ENCODE measurements around the gene STARD10.
"Not testable (repeated sequence)": the region's sequence is repeated elsewhere in the genome, so short reads cannot be mapped to it uniquely, and the experiment has no call there.

STARD10 gene

DNA sequence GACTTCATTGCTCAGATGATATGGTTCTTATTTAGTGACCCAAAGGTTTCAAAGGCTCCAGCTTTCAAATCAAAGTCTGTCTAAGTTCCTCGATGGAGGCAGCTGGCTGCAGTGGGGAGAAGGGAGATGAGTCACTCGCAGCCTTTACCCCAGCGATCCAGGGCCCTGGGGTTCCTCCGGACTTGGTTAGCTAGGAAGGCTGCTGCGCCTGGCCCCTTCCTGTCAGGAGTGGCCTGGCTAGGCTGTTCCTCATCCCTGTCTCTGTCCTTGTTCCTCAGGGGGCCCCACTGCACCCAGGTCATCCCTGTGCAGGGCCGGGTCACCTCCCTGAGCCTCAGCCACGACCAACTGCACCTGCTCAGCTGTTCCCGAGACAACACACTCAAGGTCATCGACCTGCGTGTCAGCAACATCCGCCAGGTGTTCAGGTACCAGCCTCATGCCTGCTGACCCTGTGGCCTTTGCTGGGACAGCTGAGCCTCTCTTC, 34.3 kb upstream of the STARD10 start:
- Histone ChIP-seq H3K36me3 (replicated peaks; ENCODE audit: low read depth, low read length) (peaks cover 53% of the 10 kb centered on the region), H3K9me3 (ENCODE audit: insufficient read depth, low read length) (no peaks in the 10 kb centered on the region), H3K79me2 (ENCODE audit: low read length) (no peaks in the 10 kb centered on the region), H3K4me2 (ENCODE audit: low read length) (no peak overlapping the region), H3K4me3 (ENCODE audit: low read length) (no peak overlapping the region), H3K27me3 (ENCODE audit: low read depth, low read length) (no peaks in the 10 kb centered on the region), H3K4me1 (ENCODE audit: low read length) (peaks cover 13% of the 10 kb centered on the region), H2AFZ (ENCODE audit: low read depth, low read length) (no peak overlapping the region), H3K27ac (ENCODE audit: low read length) (no peak overlapping the region), H3K9ac (ENCODE audit: low read length) (no peak overlapping the region), H4K20me1 (ENCODE audit: insufficient read depth, low read length) (peaks cover 32% of the 10 kb centered on the region)
- TF ChIP-seq, protein P1, sequence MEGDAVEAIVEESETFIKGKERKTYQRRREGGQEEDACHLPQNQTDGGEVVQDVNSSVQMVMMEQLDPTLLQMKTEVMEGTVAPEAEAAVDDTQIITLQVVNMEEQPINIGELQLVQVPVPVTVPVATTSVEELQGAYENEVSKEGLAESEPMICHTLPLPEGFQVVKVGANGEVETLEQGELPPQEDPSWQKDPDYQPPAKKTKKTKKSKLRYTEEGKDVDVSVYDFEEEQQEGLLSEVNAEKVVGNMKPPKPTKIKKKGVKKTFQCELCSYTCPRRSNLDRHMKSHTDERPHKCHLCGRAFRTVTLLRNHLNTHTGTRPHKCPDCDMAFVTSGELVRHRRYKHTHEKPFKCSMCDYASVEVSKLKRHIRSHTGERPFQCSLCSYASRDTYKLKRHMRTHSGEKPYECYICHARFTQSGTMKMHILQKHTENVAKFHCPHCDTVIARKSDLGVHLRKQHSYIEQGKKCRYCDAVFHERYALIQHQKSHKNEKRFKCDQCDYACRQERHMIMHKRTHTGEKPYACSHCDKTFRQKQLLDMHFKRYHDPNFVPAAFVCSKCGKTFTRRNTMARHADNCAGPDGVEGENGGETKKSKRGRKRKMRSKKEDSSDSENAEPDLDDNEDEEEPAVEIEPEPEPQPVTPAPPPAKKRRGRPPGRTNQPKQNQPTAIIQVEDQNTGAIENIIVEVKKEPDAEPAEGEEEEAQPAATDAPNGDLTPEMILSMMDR (IDR thresholded peaks at IDR 0.05; ENCODE audit: low read depth, low read length): no peak
- TF ChIP-seq EZH2phosphoT487 (IDR thresholded peaks at IDR 0.05; ENCODE audit: low read depth): no peak

DNA sequence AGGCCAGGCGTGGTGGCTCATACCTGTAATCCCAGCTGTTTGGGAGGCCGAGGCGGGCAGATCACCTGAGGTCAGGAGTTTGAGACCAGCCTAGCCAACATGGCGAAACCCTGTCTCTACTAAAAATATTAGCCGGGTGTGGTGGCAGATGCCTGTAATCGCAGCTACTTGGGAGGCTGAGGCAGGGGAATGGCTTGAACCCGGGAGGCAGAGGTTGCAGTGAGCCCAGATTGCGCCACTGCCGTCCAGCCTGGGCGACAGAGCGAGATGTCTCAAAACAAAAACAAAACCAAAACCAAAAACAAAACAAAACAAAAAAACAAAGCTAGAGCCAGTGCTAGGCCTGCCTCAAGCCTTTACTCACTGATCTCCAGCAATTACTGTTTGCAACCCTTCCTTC, 33.8 kb upstream of the STARD10 start:
- H3K27ac ChIP-seq (ENCODE audit: low read length); H3K9me3 ChIP-seq (ENCODE audit: insufficient read depth, low read length); H3K79me2 ChIP-seq (ENCODE audit: low read length); H3K9ac ChIP-seq (ENCODE audit: low read length); H3K4me3 ChIP-seq (ENCODE audit: low read length); H3K27me3 ChIP-seq (ENCODE audit: low read depth, low read length); H3K4me2 ChIP-seq (ENCODE audit: low read length); H2AFZ ChIP-seq (ENCODE audit: low read depth, low read length): not testable (repeated sequence)
- Histone ChIP-seq H4K20me1 (ENCODE audit: insufficient read depth, low read length) (peaks cover 32% of the 10 kb centered on the region), H3K4me1 (ENCODE audit: low read length) (peaks cover 18% of the 10 kb centered on the region), H3K36me3 (replicated peaks; ENCODE audit: low read depth, low read length) (peaks cover 48% of the 10 kb centered on the region)

DNA sequence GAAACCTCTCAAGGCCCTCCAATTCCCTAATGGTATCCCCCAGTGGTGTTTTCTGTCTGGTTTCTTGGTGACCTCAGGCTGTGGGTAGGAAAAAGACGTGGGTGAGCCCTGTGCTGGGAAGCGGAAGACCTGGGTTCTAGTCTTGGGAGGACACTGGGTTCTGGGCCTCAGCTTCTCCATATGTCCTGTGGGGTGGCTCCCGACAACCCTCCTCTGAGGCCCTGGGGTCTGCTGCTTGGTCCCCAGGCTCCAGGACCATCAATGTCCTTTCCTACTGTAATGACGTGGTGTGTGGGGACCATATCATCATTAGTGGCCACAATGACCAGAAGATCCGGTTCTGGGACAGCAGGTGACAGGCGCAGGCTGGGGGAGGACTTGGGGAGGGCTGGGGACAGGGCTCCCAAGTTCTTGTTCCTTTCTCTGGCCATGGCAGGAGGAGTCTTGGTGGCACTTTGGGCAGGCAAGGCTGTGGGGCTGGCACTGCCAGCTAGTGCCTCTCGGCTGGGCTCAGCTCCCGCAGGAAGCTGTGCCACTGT, 33.2 kb upstream of the STARD10 start:
- Histone ChIP-seq H3K4me2 (ENCODE audit: low read length) (no peak overlapping the region), H3K4me1 (ENCODE audit: low read length) (peaks cover 22% of the 10 kb centered on the region), H3K36me3 (replicated peaks; ENCODE audit: low read depth, low read length) (peaks cover 42% of the 10 kb centered on the region), H3K9me3 (ENCODE audit: insufficient read depth, low read length) (no peaks in the 10 kb centered on the region), H4K20me1 (ENCODE audit: insufficient read depth, low read length) (peaks cover 28% of the 10 kb centered on the region), H3K27me3 (ENCODE audit: low read depth, low read length) (no peaks in the 10 kb centered on the region), H3K79me2 (ENCODE audit: low read length) (no peaks in the 10 kb centered on the region), H3K9ac (ENCODE audit: low read length) (no peak overlapping the region), H2AFZ (ENCODE audit: low read depth, low read length) (no peak overlapping the region), H3K4me3 (ENCODE audit: low read length) (no peak overlapping the region), H3K27ac (ENCODE audit: low read length) (peak overlapping the region; percentile 41; the same call in 1 of the 2 replicates)
- TF ChIP-seq, protein P1 (IDR thresholded peaks at IDR 0.05; ENCODE audit: low read depth, low read length): no peak
- no peak for TF ChIP-seq EZH2phosphoT487 (IDR thresholded peaks at IDR 0.05; ENCODE audit: low read depth)

DNA sequence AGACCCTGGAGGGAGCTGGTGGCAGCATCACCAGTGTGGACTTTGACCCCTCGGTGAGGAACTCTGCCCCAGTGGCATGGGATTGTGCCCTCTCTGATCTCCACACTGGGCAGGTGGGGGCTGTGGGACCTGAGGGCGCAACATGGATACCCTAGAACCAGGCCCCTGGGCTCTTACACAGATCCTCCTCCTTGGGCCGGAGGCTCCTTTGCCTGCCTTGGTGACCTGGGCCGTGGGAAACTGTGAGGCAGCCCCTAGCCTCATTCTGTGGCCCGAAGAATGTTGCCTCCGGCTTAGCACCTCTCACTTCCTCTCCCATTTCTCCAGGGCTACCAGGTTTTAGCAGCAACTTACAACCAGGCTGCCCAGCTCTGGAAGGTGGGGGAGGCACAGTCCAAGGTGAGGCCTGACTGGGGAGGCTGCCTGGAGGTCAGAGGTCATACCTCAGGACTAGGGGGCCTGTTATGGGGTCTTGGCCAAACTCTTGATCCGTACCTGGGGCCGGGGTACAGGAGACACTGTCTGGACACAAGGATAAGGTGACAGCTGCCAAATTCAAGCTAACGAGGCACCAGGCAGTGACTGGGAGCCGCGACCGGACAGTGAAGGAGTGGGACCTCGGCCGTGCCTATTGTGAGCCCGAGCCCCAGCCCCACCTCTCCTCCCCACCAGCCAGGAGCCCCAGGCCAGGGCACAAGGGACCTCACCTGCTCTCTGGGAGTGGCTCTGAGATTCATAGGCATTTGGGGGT, 32.5 kb upstream of the STARD10 start:
- H2AFZ ChIP-seq (ENCODE audit: low read depth, low read length): no peak overlapping the region
- H4K20me1 ChIP-seq (ENCODE audit: insufficient read depth, low read length): peaks cover 22% of the 10 kb centered on the region
- no peaks in the 10 kb centered on the region for H3K27me3 ChIP-seq (ENCODE audit: low read depth, low read length)
- no peak for TF ChIP-seq EZH2phosphoT487 (IDR thresholded peaks at IDR 0.05; ENCODE audit: low read depth)
- no peak overlapping the region for H3K4me2 ChIP-seq (ENCODE audit: low read length)
- H3K36me3 ChIP-seq (replicated peaks; ENCODE audit: low read depth, low read length): peaks cover 36% of the 10 kb centered on the region
- H3K9me3 ChIP-seq (ENCODE audit: insufficient read depth, low read length): no peaks in the 10 kb centered on the region
- H3K4me1 ChIP-seq (ENCODE audit: low read length): peaks cover 27% of the 10 kb centered on the region
- H3K9ac ChIP-seq (ENCODE audit: low read length): no peak overlapping the region
- no peaks in the 10 kb centered on the region for H3K79me2 ChIP-seq (ENCODE audit: low read length)
- no peak overlapping the region for H3K4me3 ChIP-seq (ENCODE audit: low read length)
- H3K27ac ChIP-seq (ENCODE audit: low read length): peak overlapping the region; percentile 41

DNA sequence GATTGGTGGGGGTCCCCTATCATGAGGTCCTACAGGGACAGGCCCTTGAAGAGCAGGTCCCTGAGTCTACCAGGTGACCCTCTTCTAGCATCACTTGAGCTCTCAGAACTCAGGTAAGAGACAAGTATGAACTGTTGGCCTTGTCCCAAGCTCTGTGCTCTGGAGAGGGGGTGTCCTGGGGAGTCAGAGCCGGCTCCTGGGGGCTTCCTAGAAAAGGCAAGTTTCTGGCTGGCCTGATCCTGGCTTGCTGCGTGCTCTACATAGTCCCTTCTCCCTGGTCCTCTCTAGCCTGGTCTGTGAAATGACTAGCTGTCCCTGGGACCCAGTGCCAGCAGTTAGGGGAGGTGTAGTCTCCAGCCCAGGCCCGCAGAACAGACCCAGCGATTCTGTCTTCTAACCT, 31.8 kb upstream of the STARD10 start:
- TF ChIP-seq, protein P1 (IDR thresholded peaks at IDR 0.05; ENCODE audit: low read depth, low read length): no peak
- no peak for TF ChIP-seq EZH2phosphoT487 (IDR thresholded peaks at IDR 0.05; ENCODE audit: low read depth)
- no peaks in the 10 kb centered on the region for H3K9me3 ChIP-seq (ENCODE audit: insufficient read depth, low read length)
- peaks cover 22% of the 10 kb centered on the region for H4K20me1 ChIP-seq (ENCODE audit: insufficient read depth, low read length)

More for the DNA sequence above, 31.8 kb upstream of the STARD10 start:
- no peak overlapping the region for H3K4me3 ChIP-seq (ENCODE audit: low read length)
- no peaks in the 10 kb centered on the region for H3K79me2 ChIP-seq (ENCODE audit: low read length)
- H2AFZ ChIP-seq (ENCODE audit: low read depth, low read length): no peak overlapping the region
- H3K27ac ChIP-seq (ENCODE audit: low read length): peak overlapping the region; percentile 41; the same call in 1 of the 2 replicates
- H3K4me2 ChIP-seq (ENCODE audit: low read length): no peak overlapping the region
- peaks cover 36% of the 10 kb centered on the region for H3K36me3 ChIP-seq (replicated peaks; ENCODE audit: low read depth, low read length)
- H3K9ac ChIP-seq (ENCODE audit: low read length): no peak overlapping the region
- peaks cover 32% of the 10 kb centered on the region for H3K4me1 ChIP-seq (ENCODE audit: low read length)
- no peaks in the 10 kb centered on the region for H3K27me3 ChIP-seq (ENCODE audit: low read depth, low read length)
